Pancreas (tissue), 10 donors: ENCODE results near the gene PCGF3. TPM values are rescaled to one million over a fixed set of nuclear protein-coding genes. Genes with fewer than 3 reads are reported as not detected.

Experiments used
- ATAC-seq, 4 donors: fragments of 200-7000 bp; cut with Tn5 transposase; one replicate each; pipeline versions ENCODE4 v1.8.0 to v1.9.1; 2020; ENCODE audit warnings: mild to moderate bottlenecking in 4 of 4, moderate library complexity in 4 of 4
- DNase-seq, 6 donors: peaks; one replicate each; pipeline ENCODE4 v3.0.0-alpha.2; 2020
- FAIRE-seq: peaks from 2 replicates; lab custom pipeline; 2012; peaks lifted over from hg19 to GRCh38; lab: Jason Lieb, UNC
- H3K27ac ChIP-seq, 4 donors: fragments of 200-600 bp; sonication (generic); 1 replicate in 3 of 4; 2 replicates in 1 of 4; pipeline versions ENCODE4 v1.5.0 to v1.8.0; 2020
- H3K27me3 ChIP-seq, 4 donors: fragments of 200-600 bp; one replicate each; pipeline ENCODE4 v1.8.0; 2021
- H3K36me3 ChIP-seq, 3 donors: fragments of 200-600 bp; sonication (generic) in 1 of 3; one replicate each; pipeline versions ENCODE4 v1.5.0 to v1.8.0; 2020 to 2021
- H3K4me1 ChIP-seq, 3 donors: fragments of 200-600 bp; one replicate each; pipeline ENCODE4 v1.8.0; 2021
- H3K4me3 ChIP-seq, 4 donors: fragments of 200-600 bp; sonication (generic) in 2 of 4; one replicate each; pipeline versions ENCODE4 v1.5.0 to v1.8.0; 2020 to 2021
- H3K9me3 ChIP-seq, 4 donors: fragments of 200-600 bp; one replicate each; pipeline ENCODE4 v1.8.0; 2021
- CTCF ChIP-seq, 4 donors: fragments of 200-600 bp; sonication (generic) in 3 of 4; IDR thresholded peaks; one replicate each; pipeline versions ENCODE4 v1.5.0 to v1.8.0; 2021; ENCODE audit warnings: antibody characterized with exemption in 4 of 4
- WGBS, 2 donors: extraction: QIAGEN DNeasy Blood & Tissue Kit; methylation state at CpG; one replicate each; pipeline ENCODE4 v1.1.7; 2013; 5-methylcytosine and 5-hydroxymethylcytosine counted together
- intact Hi-C, 3 donors: fragments of 100-400 bp; cut with DNase I; formaldehyde crosslinking; loops; one replicate each; pipeline versions ENCODE4 v1.11.1 to v1.14.2; 2022
- polyA plus RNA-seq, 2 donors: library from polyadenylated mRNA; stranded (reverse); fragments of 200-250 nt; gene quantifications; one replicate each; pipeline ENCODE4 v1.2.3, GENCODE V29; 2013
- total RNA-seq, 6 donors: library from RNA; stranded (reverse); fragmentation: NEBNext Ultra II Directional in 4 of 6; extraction: Animal tissue kit (Norgen Biotek cat#: 25700) in 4 of 6; gene quantifications; one replicate each; pipeline versions ENCODE4 v1.2.1 to v1.2.4, GENCODE V29; 2021 to 2023
- donor health status: healthy with polysubstance abuse.
- donor health status: DM: no; HTN: no; CAD: no; lungs with moderate emphysema.
- donor health status: DM: no; HTN: no; CAD: no.
- donor health status: control.
- donor health status: control.
- donor health status: Bipolar disorder and iron deficiency.
- donor health status: DM: yes; HTN: yes; CAD: no.
- donor health status: DM: no; HTN: no; CAD: no.
- donor health status: DM: no; HTN: no; CAD: no.
- donor health status: DM: yes; HTN: yes; CAD: no.

The PCGF3 gene
- total and polyA plus RNA-seq, 8 donors, result 12.3 to 66.8 (median 17.7) TPM

- intact Hi-C loops, result no loop called here
- no peak overlapping the region for H3K4me3 ChIP-seq
- DNase-seq (no peak), FAIRE-seq (no peak), ATAC-seq (no peak)
- peaks cover 0 to 6% (median 0%) of the 10 kb centered on the region in 3 donors for H3K4me1 ChIP-seq
- no peak overlapping the region for H3K27ac ChIP-seq
- H3K36me3 ChIP-seq, result no peaks in the 10 kb centered on the region
- no peaks in the 10 kb centered on the region for H3K27me3 ChIP-seq
- TF ChIP-seq CTCF (IDR thresholded peaks at IDR 0.05), result no peak
- WGBS, 2 donors, result 84 to 91% methylated on average over 6 of the region's 6 CpGs
- H3K9me3 ChIP-seq, result no peaks in the 10 kb centered on the region
These were observed 3.0 kb downstream of the PCGF3 start for GRCh38 chr4:708631-708933.

GRCh38 chr4:709348-709747, 3.7 kb downstream of the PCGF3 start:
- H3K27ac ChIP-seq, result no peak overlapping the region

GRCh38 chr4:710116-710515, 4.5 kb downstream of the PCGF3 start:
- TF ChIP-seq CTCF (IDR thresholded peaks at IDR 0.05), result no peak

More at GRCh38 chr4:709348-709747, 3.7 kb downstream of the PCGF3 start:
- FAIRE-seq (no peak), DNase-seq (no peak), ATAC-seq (no peak)
- intact Hi-C loops, result no loop called here
- Histone ChIP-seq H3K9me3 (no peaks in the 10 kb centered on the region), H3K4me3 (no peak overlapping the region), H3K36me3 (no peaks in the 10 kb centered on the region), H3K4me1 (peaks cover 0 to 6% (median 0%) of the 10 kb centered on the region in 3 donors), H3K27me3 (no peaks in the 10 kb centered on the region)
- WGBS, 2 donors, result 96 to 98% methylated on average over 6 of the region's 6 CpGs
- TF ChIP-seq CTCF (IDR thresholded peaks at IDR 0.05), result no peak

GRCh38 chr4:710916-711315, 5.3 kb downstream of the PCGF3 start:
- intact Hi-C loops, result no loop called here
- no peak overlapping the region for H3K4me3 ChIP-seq
- no peaks in the 10 kb centered on the region for H3K27me3 ChIP-seq
- no peaks in the 10 kb centered on the region for H3K9me3 ChIP-seq
- no peak overlapping the region for H3K27ac ChIP-seq
- no peak for TF ChIP-seq CTCF (IDR thresholded peaks at IDR 0.05)
- DNase-seq (peak in 1 of 6 donors; percentile 36), ATAC-seq (no peak), FAIRE-seq (no peak)
- WGBS, 2 donors, result 94 to 95% methylated on average over 13 of the region's 13 CpGs
- H3K36me3 ChIP-seq, result no peaks in the 10 kb centered on the region
- H3K4me1 ChIP-seq, result peaks cover 0 to 6% (median 0%) of the 10 kb centered on the region in 3 donors

More at GRCh38 chr4:710116-710515, 4.5 kb downstream of the PCGF3 start:
- no peaks in the 10 kb centered on the region for H3K27me3 ChIP-seq
- intact Hi-C loops, result no loop called here
- peak in 1 of 6 donors; percentile 33 for DNase-seq
- 77 to 84% methylated on average over 9 of the region's 9 CpGs for WGBS, 2 donors
- H3K9me3 ChIP-seq, result no peaks in the 10 kb centered on the region
- ATAC-seq, result no peak
- no peaks in the 10 kb centered on the region for H3K36me3 ChIP-seq
- FAIRE-seq, result no peak
- H3K4me3 ChIP-seq, result no peak overlapping the region
- H3K27ac ChIP-seq, result no peak overlapping the region
- H3K4me1 ChIP-seq, result peaks cover 0 to 6% (median 0%) of the 10 kb centered on the region in 3 donors

GRCh38 chr4:712093-712492, 6.5 kb downstream of the PCGF3 start:
- ATAC-seq (no peak), FAIRE-seq (no peak), DNase-seq (no peak)
- H3K4me3 ChIP-seq, result no peak overlapping the region
- H3K27ac ChIP-seq, result no peak overlapping the region
- H3K9me3 ChIP-seq, result no peaks in the 10 kb centered on the region
- no peaks in the 10 kb centered on the region for H3K27me3 ChIP-seq
- WGBS, 2 donors, result 57 to 72% methylated on average over 3 of the region's 3 CpGs
- no peak for TF ChIP-seq CTCF (IDR thresholded peaks at IDR 0.05)
- no peaks in the 10 kb centered on the region for H3K36me3 ChIP-seq
- peaks cover 0 to 6% (median 0%) of the 10 kb centered on the region in 3 donors for H3K4me1 ChIP-seq
- intact Hi-C loops, result no loop called here
